HepG2 (cell line): ENCODE results near the gene STEAP3. TPM values are rescaled to one million over a fixed set of nuclear protein-coding genes. Genes with fewer than 3 reads are reported as not detected.

Source experiments
- ATAC-seq: fragments of 200-7000 bp; cut with Tn5 transposase; 3 replicates; pipeline ENCODE4 v1.9.1; 2020; ENCODE audit warnings: mild to moderate bottlenecking, moderate library complexity
- Bru-seq: library from RNA; stranded (reverse); fragments of 400-500 nt; gene quantifications from one replicate; lab custom pipeline; 2021; lab: Mats Ljungman, UMichigan
- BruChase-seq, 2 experiments: library from RNA; stranded (reverse); fragments of 400-500 nt; gene quantifications; one replicate each; lab custom pipeline; 2021; lab: Mats Ljungman, UMichigan
- BruUV-seq: library from RNA; stranded (reverse); fragments of 400-500 nt; replicated peaks from 2 replicates; lab custom pipeline; 2021; lab: Mats Ljungman, UMichigan
- CTCF ChIA-PET: fragments of 300-600 bp; formaldehyde crosslinking; extraction: SDS; loops from one replicate; lab custom pipeline; 2021; ENCODE audit warnings: low total read pairs, inconsistent platforms, low intra/inter-chr PET ratio; lab: Yijun Ruan, JAX
- POLR2A ChIA-PET: fragments of 350-600 bp; sonication (Branson Sonifier 250); formaldehyde crosslinking; loops from one replicate; lab custom pipeline; 2020; ENCODE audit warnings: antibody characterized with exemption, inconsistent platforms; lab: Yijun Ruan, JAX
- DNase-seq: peaks from one replicate; pipeline ENCODE4 v3.0.0-alpha.2; 2015; ENCODE audit warnings: low spot score
- FAIRE-seq: peaks from 3 replicates; lab custom pipeline; 2011; peaks lifted over from hg19 to GRCh38; lab: Jason Lieb, UNC
- H2AFZ ChIP-seq: one replicate; pipeline ENCODE4 v1.6.1; 2011; ENCODE audit warnings: low read length, inconsistent platforms
- H3K27ac ChIP-seq: fragments of 300-600 bp; 3 replicates; pipeline ENCODE4 v1.8.0; 2011; ENCODE audit warnings: mixed run types, mild to moderate bottlenecking, mixed read lengths, low read length, inconsistent platforms; ENCODE audit not compliant: insufficient read depth; ENCODE audit errors: extremely low read length
- H3K27me3 ChIP-seq, 2 experiments: fragments of 200-600 bp in 1 of 2; 2 replicates in 1 of 2; 3 replicates in 1 of 2; pipeline versions ENCODE4 v1.6.0 to v1.8.0; 2011; ENCODE audit warnings: low read length in 2 of 2, mild to moderate bottlenecking in 2 of 2, moderate library complexity in 2 of 2, inconsistent platforms in 1 of 2; ENCODE audit not compliant: insufficient read depth in 2 of 2, control insufficient read depth in 1 of 2
- H3K36me3 ChIP-seq, 2 experiments: fragments of 200-600 bp in 1 of 2; replicated peaks in 1 of 2; 2 replicates in 1 of 2; 3 replicates in 1 of 2; pipeline versions ENCODE4 v1.5.1 to v1.8.0; 2011; ENCODE audit warnings: low read length in 2 of 2, inconsistent platforms in 1 of 2; ENCODE audit not compliant: insufficient read depth in 2 of 2, control insufficient read depth in 1 of 2
- H3K4me1 ChIP-seq: 2 replicates; pipeline ENCODE4 v1.5.1; 2012; ENCODE audit warnings: low read length, inconsistent platforms; ENCODE audit not compliant: insufficient read depth
- H3K4me2 ChIP-seq: 2 replicates; pipeline ENCODE4 v1.6.0; 2011; ENCODE audit warnings: low read depth, low read length, inconsistent platforms
- H3K4me3 ChIP-seq, 3 experiments: fragments of 200-600 bp in 1 of 3; sonication (generic), shearing (Covaris generic) in 1 of 3; replicated peaks in 1 of 3; 2 replicates each; pipeline ENCODE4 v1.5.1; 2011 to 2016; ENCODE audit warnings: low read length in 3 of 3, inconsistent platforms in 2 of 3, low read depth in 2 of 3, mild to moderate bottlenecking in 2 of 3, control low read depth in 1 of 3, mixed read lengths in 1 of 3; ENCODE audit not compliant: insufficient read depth in 1 of 3
- H3K79me2 ChIP-seq: one replicate; pipeline ENCODE4 v1.6.1; 2011; ENCODE audit warnings: low read length, inconsistent platforms; ENCODE audit not compliant: insufficient read depth
- H3K9ac ChIP-seq: 2 replicates; pipeline ENCODE4 v1.6.0; 2011; ENCODE audit warnings: mild to moderate bottlenecking, low read depth, low read length, inconsistent platforms; ENCODE audit not compliant: insufficient read depth
- H3K9me3 ChIP-seq: 2 replicates; pipeline ENCODE4 v1.5.1; 2012; ENCODE audit warnings: mild to moderate bottlenecking, low read length
- H4K20me1 ChIP-seq: 2 replicates; pipeline ENCODE4 v1.6.0; 2011; ENCODE audit warnings: inconsistent platforms, mild to moderate bottlenecking, low read length, moderate library complexity; ENCODE audit not compliant: insufficient read depth
- AGO2 ChIP-seq: fragments of 200-400 bp; formaldehyde crosslinking; optimal IDR thresholded peaks from 2 replicates; pipeline ENCODE3; 2017; ENCODE audit warnings: mild to moderate bottlenecking, low read depth, low read length, moderate library complexity
- ARNTL ChIP-seq: sonication (generic); formaldehyde crosslinking; IDR thresholded peaks from 2 replicates; pipeline ENCODE4 v1.4.0; 2020; ENCODE audit warnings: mild to moderate bottlenecking, missing genetic modification reagents
- ASH2L ChIP-seq: fragments of 300-600, 200-600 bp; sonication (generic); IDR thresholded peaks from 2 replicates; pipeline ENCODE4 v1.7.0; 2017; ENCODE audit warnings: low read depth, mild to moderate bottlenecking, moderate library complexity, mixed read lengths, low read length; ENCODE audit not compliant: insufficient read length
- EHMT2 ChIP-seq: fragments of 200-600 bp; sonication (generic); IDR thresholded peaks from 2 replicates; pipeline ENCODE4 v1.7.0; 2017; ENCODE audit warnings: antibody characterized with exemption, low read depth, low read length, borderline replicate concordance
- MIER2 ChIP-seq: IDR thresholded peaks from 2 replicates; pipeline ENCODE4 v1.6.1; 2016; ENCODE audit warnings: missing biosample characterization, missing genetic modification reagents
- NCOA1 ChIP-seq: sonication (generic); formaldehyde crosslinking; IDR thresholded peaks from 2 replicates; pipeline ENCODE4 v1.9.0; 2021; ENCODE audit warnings: missing genetic modification reagents
- NR3C1 ChIP-seq: sonication (generic); formaldehyde crosslinking; IDR thresholded peaks from 2 replicates; pipeline ENCODE4 v1.4.0; 2020; ENCODE audit warnings: missing genetic modification reagents
- PAF1 ChIP-seq: IDR thresholded peaks from 2 replicates; pipeline ENCODE4 v1.6.1; 2016; ENCODE audit warnings: missing genetic modification reagents, missing compliant biosample characterization
- SP1 ChIP-seq, 2 experiments: fragments of 450-650 bp in 1 of 2; sonication (generic) in 1 of 2; formaldehyde crosslinking in 1 of 2; IDR thresholded peaks; 2 replicates each; pipeline versions ENCODE4 v1.4.0 to v1.6.1; 2016 to 2020; ENCODE audit warnings: missing genetic modification reagents in 1 of 2
- TBL1XR1 ChIP-seq: fragments of 150-350 bp; IDR thresholded peaks from 2 replicates; pipeline ENCODE4 v1.6.1; 2014; ENCODE audit warnings: borderline replicate concordance, low read length; ENCODE audit not compliant: partially characterized antibody
- ZBTB3 ChIP-seq: sonication (generic); formaldehyde crosslinking; IDR thresholded peaks from 2 replicates; pipeline ENCODE4 v1.4.0; 2020; ENCODE audit warnings: low read depth, mild to moderate bottlenecking, moderate library complexity, missing genetic modification reagents, borderline replicate concordance
- ZMAT3 ChIP-seq: sonication (generic); formaldehyde crosslinking; conservative IDR thresholded peaks from 2 replicates; pipeline ENCODE4 v1.7.0; 2021; ENCODE audit warnings: missing genetic modification reagents
- ZNF569 ChIP-seq: sonication (generic); formaldehyde crosslinking; IDR thresholded peaks from 2 replicates; pipeline ENCODE4 v1.5.0; 2020; ENCODE audit warnings: mild to moderate bottlenecking, missing genetic modification reagents, moderate library complexity, borderline replicate concordance
- WGBS: methylation state at CpG from one replicate; pipeline ENCODE4 v1.1.6; 2017; ENCODE audit warnings: low lambda C conversion rate; 5-methylcytosine and 5-hydroxymethylcytosine counted together
- in situ Hi-C: cut with HindIII; loops from 2 replicates; pipeline ENCODE4 v1.10.0; 2017; ENCODE audit warnings: low pct_unique_long_range_greater_than_20kb; ENCODE audit not compliant: extremely low pct_ligation_motif_present
- intact Hi-C: fragments of 100-400 bp; cut with micrococcal nuclease; formaldehyde crosslinking; loops from one replicate; pipeline ENCODE4 v1.10.0; 2022; ENCODE audit not compliant: unreplicated experiment
- long read RNA-seq, 2 experiments: library from RNA in 1 of 2; library from polyadenylated mRNA in 1 of 2; stranded (forward) in 1 of 2; unstranded in 1 of 2; transcript quantifications; one replicate each; pipeline ENCODE4 v2.0.0, GENCODE V29; 2019 to 2022
- polyA minus RNA-seq, 3 experiments: library from RNA; depleted of rRNA, polyadenylated mRNA; stranded (reverse); fragments of >200 nt; gene quantifications; 2 replicates each; pipeline ENCODE4 v1.2.3, GENCODE V29; 2011; ENCODE audit warnings: low replicate concordance in 1 of 3
- polyA plus RNA-seq, 8 experiments: library from polyadenylated mRNA; depleted of rRNA in 3 of 8; stranded (reverse) in 7 of 8; unstranded in 1 of 8; fragments of >200 nt; fragmentation: Illumina TruSeq in 4 of 8; extraction: Trizol in 4 of 8; gene quantifications; 2 replicates each; pipeline versions ENCODE4 v1.2.1 to v1.2.3, GENCODE V29; 2011 to 2016; ENCODE audit warnings: low read depth in 4 of 8, missing spikeins in 1 of 8, mixed read lengths in 1 of 8; ENCODE audit not compliant: insufficient read depth in 1 of 8
- total RNA-seq, 5 experiments: library from RNA; depleted of rRNA; stranded (reverse); fragments of >200 nt; fragmentation: Illumina TruSeq; extraction: Trizol; gene quantifications; 2 replicates each; pipeline ENCODE4 v1.2.3, GENCODE V29; 2016; ENCODE audit warnings: low read depth in 1 of 5
- TF ChIP-seq, protein P1 (sequence below): sonication (generic); formaldehyde crosslinking; IDR thresholded peaks from 2 replicates; pipeline ENCODE4 v1.4.0; 2020; ENCODE audit warnings: missing genetic modification reagents; ENCODE audit errors: not compliant biosample characterization

STEAP3 gene, protein sequence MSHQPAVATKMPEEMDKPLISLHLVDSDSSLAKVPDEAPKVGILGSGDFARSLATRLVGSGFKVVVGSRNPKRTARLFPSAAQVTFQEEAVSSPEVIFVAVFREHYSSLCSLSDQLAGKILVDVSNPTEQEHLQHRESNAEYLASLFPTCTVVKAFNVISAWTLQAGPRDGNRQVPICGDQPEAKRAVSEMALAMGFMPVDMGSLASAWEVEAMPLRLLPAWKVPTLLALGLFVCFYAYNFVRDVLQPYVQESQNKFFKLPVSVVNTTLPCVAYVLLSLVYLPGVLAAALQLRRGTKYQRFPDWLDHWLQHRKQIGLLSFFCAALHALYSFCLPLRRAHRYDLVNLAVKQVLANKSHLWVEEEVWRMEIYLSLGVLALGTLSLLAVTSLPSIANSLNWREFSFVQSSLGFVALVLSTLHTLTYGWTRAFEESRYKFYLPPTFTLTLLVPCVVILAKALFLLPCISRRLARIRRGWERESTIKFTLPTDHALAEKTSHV
- total RNA-seq (2016; rRNA removed; fragmentation: Illumina TruSeq; extraction: Trizol) = 12.8 and 21.1 TPM in 2 replicates
- total RNA-seq (2016; cell fraction: cytosol; rRNA removed; fragmentation: Illumina TruSeq; extraction: Trizol; ENCODE audit: low read depth) = 1.9 and 2.5 TPM in 2 replicates
- 12.1 and 21.6 TPM in 2 replicates for total RNA-seq (2016; cell fraction: insoluble cytoplasmic fraction; rRNA removed; fragmentation: Illumina TruSeq; extraction: Trizol)
- 8.0 and 8.1 TPM in 2 replicates for total RNA-seq (2016; cell fraction: membrane; rRNA removed; fragmentation: Illumina TruSeq; extraction: Trizol)
- total RNA-seq (2016; cell fraction: nucleus; rRNA removed; fragmentation: Illumina TruSeq; extraction: Trizol) = 23.7 and 29.0 TPM in 2 replicates
- 7.3 and 10.2 TPM in 2 replicates for polyA plus RNA-seq (2011; rRNA removed)
- 4.5 and 5.9 TPM in 2 replicates for polyA plus RNA-seq (2011; cell fraction: cytosol; rRNA removed)
- 20.0 and 20.1 TPM in 2 replicates for polyA plus RNA-seq (2011; cell fraction: nucleus; rRNA removed)
- 7.0 and 9.7 TPM in 2 replicates for polyA plus RNA-seq (2012)
- 2.3 TPM in 2 replicates for polyA plus RNA-seq (2016; cell fraction: cytosol; fragmentation: Illumina TruSeq; extraction: Trizol; ENCODE audit: low read depth)
- 11.0 and 14.2 TPM in 2 replicates for polyA plus RNA-seq (2016; cell fraction: insoluble cytoplasmic fraction; fragmentation: Illumina TruSeq; extraction: Trizol; ENCODE audit: low read depth)
- polyA plus RNA-seq (2016; cell fraction: membrane; fragmentation: Illumina TruSeq; extraction: Trizol; ENCODE audit: low read depth) = 4.7 and 6.6 TPM in 2 replicates
- 46.6 and 48.2 TPM in 2 replicates for polyA plus RNA-seq (2016; cell fraction: nucleus; fragmentation: Illumina TruSeq; extraction: Trizol; ENCODE audit: insufficient read depth, low read depth)
- polyA minus RNA-seq (2011; rRNA and poly(A)+ RNA removed; ENCODE audit: low replicate concordance) = 14.5 and 38.6 TPM in 2 replicates
- 10.7 and 11.0 TPM in 2 replicates for polyA minus RNA-seq (2011; cell fraction: cytosol; rRNA and poly(A)+ RNA removed)
- 5.8 and 7.5 TPM in 2 replicates for polyA minus RNA-seq (2011; cell fraction: nucleus; rRNA and poly(A)+ RNA removed)
- Bru-seq, nascent RNA = percentile 65 among the genes with signal in this experiment
- percentile 69 among the genes with signal in this experiment for BruChase-seq, experiment 1, labeled RNA remaining after a 6-hour chase
- BruChase-seq, experiment 2, labeled RNA remaining after a 2-hour chase = percentile 64 among the genes with signal in this experiment
- long read RNA-seq, experiment 1, full-length matches to known transcripts = 22 of 32 reads
- long read RNA-seq, experiment 1, partial matches to known transcripts = 6 of 32 reads
- long read RNA-seq, experiment 1, other reads (novel, unspliced or antisense) = 4 of 32 reads
- long read RNA-seq, experiment 2, full-length matches to known transcripts = 33 of 92 reads
- long read RNA-seq, experiment 2, partial matches to known transcripts = 18 of 92 reads
- long read RNA-seq, experiment 2, other reads (novel, unspliced or antisense) = 41 of 92 reads

DNA sequence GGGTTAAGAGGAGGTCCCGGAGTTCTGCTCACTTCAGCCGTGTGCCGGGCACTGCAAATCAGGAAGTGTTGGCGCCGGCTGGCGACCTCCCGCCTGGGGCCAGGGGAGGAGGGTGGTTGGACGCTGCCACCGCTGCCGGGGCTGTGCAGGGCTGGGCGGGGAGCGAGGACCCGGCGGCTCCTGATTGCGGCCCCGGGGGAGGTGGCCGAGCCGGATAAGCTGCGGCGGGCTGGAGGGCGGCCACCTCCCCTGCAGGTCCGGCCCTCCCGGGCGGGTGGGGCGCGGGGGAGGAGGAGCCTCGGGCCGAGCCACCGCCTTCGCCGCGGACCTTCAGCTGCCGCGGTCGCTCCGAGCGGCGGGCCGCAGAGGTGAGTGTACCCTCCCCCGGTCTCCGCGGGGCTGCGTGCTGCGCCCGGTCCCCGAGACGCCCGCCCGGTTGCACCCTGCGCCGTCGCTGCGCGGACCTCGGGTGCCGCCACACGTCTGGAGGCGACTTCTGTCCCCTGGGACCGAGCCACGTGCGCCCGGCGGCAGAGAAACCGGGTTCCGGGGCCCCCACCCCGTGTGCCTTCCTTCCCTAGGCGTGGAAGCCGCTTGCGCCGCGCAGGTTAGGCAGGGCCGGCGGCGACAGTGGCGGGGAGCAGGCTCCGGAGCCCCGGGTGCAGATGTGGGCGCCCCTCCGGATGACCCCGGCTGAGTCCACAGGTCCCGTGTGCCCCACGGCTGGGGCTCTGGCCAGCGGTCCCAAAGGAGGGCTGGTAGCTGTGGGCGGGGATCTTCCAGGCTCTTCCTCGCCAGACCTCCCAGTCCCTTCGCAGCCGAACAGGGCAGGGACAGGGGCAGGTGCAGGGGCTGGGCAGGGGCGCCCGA is at the start of gene STEAP3:
TSS of gene STEAP3 (plus strand) at position 314 of the 870 bp plus-strand sequence. CDS start 7,179 bp downstream, outside the sequence.
- peak; percentile 74 for DNase-seq
- 0 out of 5 replicates have a peak, but pooled peaks cover 0 to 4% of the 10 kb centered on the region in 2 experiments for H3K36me3 ChIP-seq
- POLR2A ChIA-PET = interaction anchor here (0.7 to 1.5 kb wide), 11 partner anchors 10 to 455 kb away, joined by 3 to 6 read pairs (median 4); partner anchors contain the start of gene TMEM177
- H3K4me1 ChIP-seq = peaks cover 54% of the 10 kb centered on the region
- CTCF ChIA-PET = no interaction called here
- H3K27me3 ChIP-seq = 0 out of 5 replicates have a peak, but pooled peaks cover 0 to 4% of the 10 kb centered on the region in 2 experiments
- H3K4me3 ChIP-seq = peak within 1 kb of the TSS; percentile 71 to 87 (median 78)
- in situ Hi-C loops (loop anchor here (5.0 kb wide), 2 partner anchors 39 to 259 kb away; no protein-coding TSS in a partner anchor), intact Hi-C loops (loop anchor here (2.0 kb wide), 1 partner anchor 143 kb away; the partner anchor contains the start of genes C2orf76 and DBI)
- no peaks in the 10 kb centered on the region for H3K79me2 ChIP-seq
- 0% methylated on average over 9 of the region's 89 CpGs for WGBS
- FAIRE-seq = no peak
- no peaks in the 10 kb centered on the region for H4K20me1 ChIP-seq
- H2AFZ ChIP-seq = peak within 1 kb of the TSS; percentile 43
- no peaks in the 10 kb centered on the region for H3K9me3 ChIP-seq
- H3K4me2 ChIP-seq = peak within 1 kb of the TSS; percentile 99
- H3K27ac ChIP-seq = no peak within 1 kb of the TSS
- H3K9ac ChIP-seq = peak within 1 kb of the TSS; percentile 78
- peak; percentile 93 for ATAC-seq
- BruUV-seq = no TSS peak
- TF ChIP-seq NR3C1 (no peak), ZBTB3 (CRISPR knock-in tag) (peak; percentile 81; the same call in 1 of the 2 replicates), ZMAT3 (CRISPR knock-in tag) (peak; percentile 66; the same call in 1 of the 2 replicates), SP1 (IDR thresholded peaks at IDR 0.05) (no peak), SP1 (CRISPR knock-in tag; IDR thresholded peaks at IDR 0.05) (peak; percentile 48; the same call in 1 of the 2 replicates), PAF1 (CRISPR knock-in tag) (no peak), NCOA1 (CRISPR knock-in tag) (0 out of 2 replicates have a peak, but pooled peaks have one; percentile 32), EHMT2 (no peak), TBL1XR1 (no peak), MIER2 (CRISPR knock-in tag) (no peak), ASH2L (peak; percentile 49), ARNTL (CRISPR knock-in tag) (peak; percentile 64), ZNF569 (CRISPR knock-in tag) (no peak), AGO2 (peak; percentile 62)
- TF ChIP-seq, protein P1, sequence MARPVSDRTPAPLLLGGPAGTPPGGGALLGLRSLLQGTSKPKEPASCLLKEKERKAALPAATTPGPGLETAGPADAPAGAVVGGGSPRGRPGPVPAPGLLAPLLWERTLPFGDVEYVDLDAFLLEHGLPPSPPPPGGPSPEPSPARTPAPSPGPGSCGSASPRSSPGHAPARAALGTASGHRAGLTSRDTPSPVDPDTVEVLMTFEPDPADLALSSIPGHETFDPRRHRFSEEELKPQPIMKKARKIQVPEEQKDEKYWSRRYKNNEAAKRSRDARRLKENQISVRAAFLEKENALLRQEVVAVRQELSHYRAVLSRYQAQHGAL (CRISPR knock-in tag) = no peak
